CD4-positive, alpha-beta T cell treated with Interleukin-17A for 4 hours (primary cell): ENCODE results near the gene DAZAP1.

Experiments used
- DNase-seq: peaks from one replicate; pipeline ENCODE4 v3.0.0-alpha.2; 2020; ENCODE audit warnings: mixed read lengths

DAZAP1 gene

GRCh38 chr19:1394252-1395193, 12.9 kb upstream of the DAZAP1 start:
- DNase-seq, result no peak

DNA sequence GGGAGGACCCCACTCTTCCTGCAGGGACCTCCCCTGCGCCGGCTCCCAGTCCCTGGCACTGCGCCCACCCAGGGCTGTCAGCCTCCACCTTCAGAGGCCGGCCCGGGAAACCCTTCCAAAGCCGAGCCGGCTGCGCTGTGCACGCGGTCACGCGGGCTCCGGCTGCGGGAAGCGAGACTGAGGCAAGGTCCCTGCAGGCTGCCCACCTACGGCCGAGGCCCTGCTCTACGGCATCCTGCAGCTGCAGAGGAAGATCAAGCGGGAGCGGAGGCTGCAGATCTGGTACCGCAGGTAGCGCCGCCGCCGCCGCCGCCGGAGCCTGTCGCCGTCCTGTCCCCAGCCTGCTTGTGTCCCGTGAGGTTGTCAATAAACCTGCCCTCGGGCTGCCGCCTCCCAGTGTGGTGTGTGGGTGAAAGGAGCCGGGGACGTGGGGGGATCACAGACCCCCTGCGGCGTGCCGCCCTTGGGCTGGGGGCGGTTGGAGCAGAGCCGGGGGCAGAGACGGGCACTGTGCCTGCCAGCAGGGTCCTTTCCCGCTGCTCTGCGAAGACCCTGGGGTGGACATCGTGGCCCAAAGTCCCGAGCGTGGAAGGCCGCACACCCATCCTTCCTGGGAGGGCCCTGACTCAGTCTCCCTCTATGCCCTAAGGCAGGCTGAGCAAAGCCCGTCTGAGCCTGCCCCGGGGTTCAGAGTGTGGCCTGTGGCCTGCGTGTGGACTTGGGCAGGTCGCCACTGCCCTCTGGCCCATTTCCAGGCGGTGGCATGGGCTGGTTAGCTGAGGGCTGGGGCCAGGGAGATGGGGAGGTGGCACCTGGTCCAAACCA, 12.0 kb upstream of the DAZAP1 start:
- DNase-seq, result no peak

- no peak for DNase-seq
Measured at GRCh38 chr19:1396019-1396767, 11.2 kb upstream of the DAZAP1 start.

DNA sequence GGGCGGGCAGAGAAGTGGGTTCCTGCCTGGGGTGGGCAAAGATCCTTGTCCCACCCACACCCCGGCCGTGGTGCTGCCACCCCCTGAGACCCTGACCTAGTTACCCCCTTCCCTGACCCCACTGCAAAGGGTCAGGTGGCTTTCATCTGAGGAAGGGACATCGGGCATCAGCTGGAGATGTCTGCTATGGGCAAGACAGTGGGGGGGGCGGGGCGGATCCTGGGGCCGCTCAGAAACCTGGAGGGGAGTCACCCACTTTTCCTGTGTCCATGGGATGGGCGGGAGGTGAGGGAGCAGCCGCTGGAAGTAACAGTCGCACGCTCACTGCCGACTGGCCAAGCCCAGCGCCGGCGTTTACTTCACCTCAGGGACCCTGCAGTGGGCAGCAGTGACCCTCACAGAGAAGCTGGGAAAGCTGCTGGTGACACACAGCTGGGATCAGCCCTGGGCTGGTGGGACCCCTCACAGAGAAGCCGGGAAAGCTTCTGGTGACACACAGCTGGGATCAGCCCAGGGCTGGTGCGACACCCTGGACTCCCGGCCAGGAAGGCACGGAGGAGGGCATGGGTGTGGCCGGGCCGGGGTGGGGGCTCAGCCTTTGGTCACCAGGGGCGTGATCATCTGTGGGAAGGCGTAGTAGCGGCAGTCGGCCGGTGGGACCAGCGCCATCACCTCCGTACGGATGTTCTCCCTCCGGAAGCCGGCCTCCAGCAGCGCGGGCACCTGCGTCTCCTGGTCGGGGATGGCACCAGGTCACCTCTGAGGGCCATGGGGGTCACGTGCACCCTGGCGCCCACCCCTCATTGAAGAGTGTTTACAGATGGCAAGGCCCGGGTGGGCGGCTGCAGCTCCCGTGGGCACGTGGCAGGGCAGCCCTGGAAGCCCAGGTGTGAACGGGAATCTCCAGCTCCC, 10.4 kb upstream of the DAZAP1 start:
- DNase-seq, result no peak

GRCh38 chr19:1397838-1398237, 9.5 kb upstream of the DAZAP1 start:
- no peak for DNase-seq

DNA sequence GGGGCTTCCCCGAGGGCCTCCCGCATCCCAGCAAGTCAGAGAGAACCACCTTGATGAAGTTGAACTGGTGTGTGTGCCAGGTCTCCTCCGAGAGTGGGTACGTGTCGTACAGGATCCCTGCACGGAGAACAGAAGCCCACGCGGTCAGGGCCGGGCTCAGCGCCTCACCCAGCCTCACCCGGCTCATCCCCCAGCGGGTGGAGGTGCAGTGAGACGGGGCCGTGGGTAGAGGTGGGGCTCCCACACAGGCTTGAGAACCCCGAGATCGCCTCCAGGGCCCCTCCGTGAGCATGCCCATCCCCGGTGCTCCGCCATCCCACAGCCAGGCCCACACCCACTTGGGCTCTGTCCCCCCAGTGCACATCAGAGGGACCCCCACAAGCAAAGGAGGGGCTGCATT, 8.3 kb upstream of the DAZAP1 start:
- no peak for DNase-seq

- no peak for DNase-seq
Measured at GRCh38 chr19:1399745-1400144, 7.6 kb upstream of the DAZAP1 start.

GRCh38 chr19:1400281-1401137, 6.9 kb upstream of the DAZAP1 start:
- peak; percentile 21 for DNase-seq

- peak; percentile 80 for DNase-seq
Measured at GRCh38 chr19:1401138-1401888, 6.1 kb upstream of the DAZAP1 start, which contains the start of gene GAMT. GAMT (minus strand) TSS chr19:1401542; CDS start chr19:1401476, 66 bp downstream.

DNA sequence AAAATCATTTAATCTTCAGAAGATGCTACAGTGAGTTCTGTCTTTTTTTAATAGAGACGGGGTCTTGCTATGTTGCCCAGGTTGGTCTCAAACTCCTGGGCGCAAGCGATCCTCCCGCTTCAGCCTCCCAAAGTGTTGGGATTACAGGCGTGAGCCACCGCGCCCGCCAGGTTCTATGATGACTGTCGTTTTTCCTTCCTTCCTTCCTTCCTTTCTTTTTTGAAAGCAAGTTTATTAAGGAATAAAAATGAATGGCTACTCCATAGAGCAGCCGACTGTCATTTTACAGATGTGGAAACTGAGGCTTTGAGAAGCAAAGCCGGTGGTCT, 5.5 kb upstream of the DAZAP1 start:
- DNase-seq, result no peak

DNA sequence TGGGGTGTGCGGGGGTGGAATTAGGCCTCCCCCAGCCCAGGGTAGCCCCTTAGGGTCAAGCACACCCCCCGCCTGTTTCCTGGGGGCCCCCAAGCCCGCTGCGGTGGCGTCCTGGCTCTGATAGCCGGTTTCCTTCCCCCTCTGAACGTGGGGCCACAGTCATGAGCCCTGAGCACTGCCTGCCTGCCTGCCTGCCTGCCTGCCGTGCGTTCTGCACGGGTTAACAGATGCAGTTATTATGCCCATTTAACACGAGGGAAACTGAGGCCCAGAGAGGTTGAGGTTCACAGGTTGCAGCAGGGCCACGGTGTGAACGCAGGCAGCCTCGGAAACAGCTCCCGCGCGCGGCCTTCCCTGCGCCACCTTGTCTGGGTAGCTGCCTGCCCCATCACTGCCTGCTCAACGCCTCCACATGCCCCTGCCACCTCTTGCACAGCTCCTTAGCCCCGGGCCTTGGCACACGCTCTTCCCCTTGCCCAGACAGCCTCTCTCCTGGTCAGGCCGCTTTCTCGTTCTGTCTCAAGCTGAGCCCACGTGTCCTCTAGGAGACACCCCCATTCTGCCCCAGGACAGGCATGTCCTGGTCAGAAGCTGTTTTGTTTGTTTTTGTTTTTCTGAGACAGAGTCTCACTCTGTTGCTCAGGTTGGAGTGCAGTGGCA, 4.8 kb upstream of the DAZAP1 start:
- no peak for DNase-seq

DNA sequence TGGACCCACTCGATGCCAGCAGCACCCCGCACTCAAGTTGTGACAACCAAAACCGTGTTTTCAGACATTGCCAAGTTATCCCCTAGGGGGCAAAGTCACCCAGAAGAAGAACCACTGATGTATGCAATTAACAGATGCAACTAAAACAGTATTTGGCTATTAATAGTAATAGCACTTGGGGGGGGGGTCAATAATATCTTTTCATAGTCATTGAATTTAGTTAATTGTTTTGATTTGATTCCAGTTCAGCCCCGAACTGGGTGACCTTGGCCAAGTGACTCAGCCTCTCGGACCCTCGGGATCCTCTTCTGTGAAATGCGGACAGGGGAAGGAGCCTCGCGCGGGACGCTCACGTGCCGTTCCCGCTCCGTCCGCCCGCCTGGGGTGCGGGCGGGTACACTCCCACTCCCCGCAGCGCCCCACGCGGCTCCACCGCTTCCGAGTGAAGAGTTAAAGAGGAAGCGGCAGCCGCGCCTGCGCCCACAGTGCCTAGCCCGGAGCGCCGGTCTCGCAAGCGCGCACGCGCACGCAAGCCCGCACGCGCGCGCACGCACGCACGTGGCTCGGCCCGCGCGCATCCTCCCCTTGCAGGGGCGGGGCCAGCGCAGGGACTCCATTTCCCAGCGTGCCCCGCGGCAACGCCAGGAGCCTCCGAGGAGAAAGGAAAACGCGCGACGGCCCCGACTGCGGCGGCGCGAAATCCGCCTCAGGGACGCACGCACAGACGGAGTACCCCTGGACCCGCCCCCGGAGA, 435 bp upstream of the DAZAP1 start:
- peak; percentile 99 for DNase-seq

- peak; percentile 65 for DNase-seq
Measured at GRCh38 chr19:1408300-1409203, 1.2 kb downstream of the DAZAP1 start.

- no peak for DNase-seq
Measured at GRCh38 chr19:1409204-1410005, 2.0 kb downstream of the DAZAP1 start.

DNA sequence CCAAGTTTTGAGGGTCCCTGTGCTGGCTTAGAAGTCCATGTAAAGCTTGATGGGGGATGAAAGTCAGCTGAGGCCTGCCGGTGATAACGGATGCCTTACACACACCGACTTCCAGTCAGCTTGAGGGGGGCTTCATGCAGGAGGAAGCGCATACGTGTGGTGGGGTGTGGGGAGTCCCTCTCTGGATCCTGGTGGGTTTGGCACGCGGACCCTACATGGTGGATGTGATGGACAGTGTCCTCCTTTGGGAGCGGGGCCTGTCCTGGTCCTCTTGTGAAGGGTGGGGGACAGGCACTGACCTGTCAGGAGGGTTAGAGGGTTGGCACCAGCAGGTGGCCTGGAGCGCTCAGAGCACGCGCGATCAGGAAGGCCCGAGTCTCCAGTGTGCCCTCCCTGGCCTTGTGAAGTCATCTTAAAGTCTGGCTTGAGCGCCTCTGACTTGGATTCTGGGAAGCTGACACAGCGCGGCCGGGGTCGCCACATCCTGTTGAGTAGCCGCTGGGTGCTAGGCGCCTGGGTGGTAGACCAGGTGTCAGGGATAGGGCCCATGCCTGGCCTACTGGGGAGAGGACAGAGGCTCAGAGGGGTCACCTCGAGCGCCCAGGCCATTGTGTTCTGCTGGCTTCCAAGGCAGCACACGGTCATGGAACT, 2.9 kb downstream of the DAZAP1 start:
- no peak for DNase-seq

DNA sequence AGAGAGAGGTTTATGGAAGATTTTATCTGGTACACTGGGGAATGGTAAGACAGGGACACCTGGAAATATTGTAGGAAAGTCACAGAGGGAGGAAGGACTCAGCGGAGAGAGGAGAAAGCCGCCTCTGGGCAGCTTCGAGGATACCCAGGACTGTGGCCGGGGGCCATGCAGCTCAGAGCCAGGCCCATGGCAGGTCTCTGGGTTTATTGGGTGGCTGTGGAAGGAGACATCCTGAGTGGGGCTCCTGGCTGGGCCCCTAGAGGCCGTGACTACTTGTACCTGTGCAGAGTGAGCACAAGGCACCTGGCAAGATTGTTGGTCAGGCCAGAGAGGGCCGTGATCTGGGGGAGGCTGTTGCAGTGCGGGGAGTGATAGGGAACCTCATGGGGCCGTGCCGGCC, 3.4 kb downstream of the DAZAP1 start:
- no peak for DNase-seq
